Trophoblast cell (in vitro differentiated cells and primary cell): ENCODE results near the gene SAXO2.
"Not testable (repeated sequence)": the region's sequence is repeated elsewhere in the genome, so short reads cannot be mapped to it uniquely, and the experiment has no call there.

Experiments used
- DNase-seq, 2 donors: peaks; one replicate each; pipeline ENCODE4 v3.0.0-alpha.2; 2016
- H2AFZ ChIP-seq: 2 replicates; pipeline ENCODE4 v1.6.1; 2013; ENCODE audit warnings: low read length, moderate library complexity, mild to moderate bottlenecking; ENCODE audit not compliant: insufficient read depth, poor library complexity
- H2AK5ac ChIP-seq: 2 replicates; pipeline ENCODE4 v1.6.1; 2013; ENCODE audit warnings: mild to moderate bottlenecking, low read length
- H2BK120ac ChIP-seq: 2 replicates; pipeline ENCODE4 v1.6.1; 2013; ENCODE audit warnings: low read length, mild to moderate bottlenecking, moderate library complexity; ENCODE audit not compliant: insufficient read depth, poor library complexity
- H2BK12ac ChIP-seq: 2 replicates; pipeline ENCODE4 v1.6.1; 2013; ENCODE audit warnings: mild to moderate bottlenecking, low read length, moderate library complexity
- H2BK5ac ChIP-seq: 2 replicates; pipeline ENCODE4 v1.6.1; 2013; ENCODE audit warnings: low read length, low read depth, moderate library complexity, mild to moderate bottlenecking; ENCODE audit not compliant: poor library complexity
- H3K14ac ChIP-seq: 2 replicates; pipeline ENCODE4 v1.6.1; 2013; ENCODE audit warnings: mild to moderate bottlenecking, low read length
- H3K18ac ChIP-seq: 2 replicates; pipeline ENCODE4 v1.6.1; 2013; ENCODE audit warnings: mild to moderate bottlenecking, low read length
- H3K23ac ChIP-seq: 2 replicates; pipeline ENCODE4 v1.6.1; 2013; ENCODE audit warnings: low read length
- H3K27ac ChIP-seq: 2 replicates; pipeline ENCODE4 v1.5.1; 2013; ENCODE audit warnings: low read depth, mild to moderate bottlenecking, inconsistent platforms, low read length, moderate library complexity
- H3K27me3 ChIP-seq: 2 replicates; pipeline ENCODE4 v1.6.1; 2013; ENCODE audit warnings: inconsistent platforms, mild to moderate bottlenecking, low read length, moderate library complexity; ENCODE audit not compliant: insufficient read depth
- H3K36me3 ChIP-seq, 2 experiments: 1 replicate in 1 of 2; 2 replicates in 1 of 2; pipeline ENCODE4 v1.6.1; 2013; ENCODE audit warnings: low read length in 2 of 2, mild to moderate bottlenecking in 2 of 2, moderate library complexity in 1 of 2; ENCODE audit not compliant: insufficient read depth in 2 of 2, control insufficient read depth in 1 of 2
- H3K4ac ChIP-seq: 2 replicates; pipeline ENCODE4 v1.6.1; 2013; ENCODE audit warnings: low read depth, mild to moderate bottlenecking, low read length, moderate library complexity
- H3K4me1 ChIP-seq, 2 experiments: 1 replicate in 1 of 2; 2 replicates in 1 of 2; pipeline ENCODE4 v1.6.1; 2013; ENCODE audit warnings: low read length in 2 of 2, mild to moderate bottlenecking in 2 of 2, moderate library complexity in 1 of 2; ENCODE audit not compliant: insufficient read depth in 2 of 2, control insufficient read depth in 1 of 2
- H3K4me2 ChIP-seq: 2 replicates; pipeline ENCODE4 v1.6.1; 2013; ENCODE audit warnings: inconsistent platforms, mild to moderate bottlenecking, low read length, moderate library complexity
- H3K4me3 ChIP-seq: 2 replicates; pipeline ENCODE4 v1.5.1; 2013; ENCODE audit warnings: mild to moderate bottlenecking, low read depth, low read length, inconsistent platforms
- H3K79me1 ChIP-seq: one replicate; pipeline ENCODE4 v1.6.1; 2013; ENCODE audit warnings: low read length
- H3K79me2 ChIP-seq: 2 replicates; pipeline ENCODE4 v1.6.1; 2013; ENCODE audit warnings: low read length, mild to moderate bottlenecking; ENCODE audit not compliant: control insufficient read depth, insufficient read depth, poor library complexity
- H3K9ac ChIP-seq: 2 replicates; pipeline ENCODE4 v1.6.1; 2013; ENCODE audit warnings: mild to moderate bottlenecking, low read length
- H3K9me3 ChIP-seq: 2 replicates; pipeline ENCODE4 v1.6.1; 2013; ENCODE audit warnings: low read depth, mild to moderate bottlenecking, control low read depth, inconsistent platforms, low read length; ENCODE audit not compliant: insufficient read depth
- H4K12ac ChIP-seq: 2 replicates; pipeline ENCODE4 v1.6.1; 2013; ENCODE audit warnings: low read depth, mild to moderate bottlenecking, low read length, moderate library complexity
- H4K8ac ChIP-seq: 2 replicates; pipeline ENCODE4 v1.6.1; 2013; ENCODE audit warnings: low read depth, mild to moderate bottlenecking, low read length, moderate library complexity
- H4K91ac ChIP-seq: one replicate; pipeline ENCODE4 v1.6.1; 2013; ENCODE audit warnings: low read depth, mild to moderate bottlenecking, low read length, moderate library complexity
- WGBS: extraction: QIAGEN DNeasy Blood & Tissue Kit; methylation state at CpG from one replicate; pipeline ENCODE4 v1.1.7; 2013; ENCODE audit warnings: missing lambda C conversion rate; ENCODE audit not compliant: insufficient read length, insufficient coverage; ENCODE audit errors: extremely low coverage; 5-methylcytosine and 5-hydroxymethylcytosine counted together

Gene SAXO2

GRCh38 chr15:82286475-82286874, 23.9 kb downstream of the SAXO2 start:
- not testable (repeated sequence) for H4K8ac ChIP-seq, H3K79me2 ChIP-seq, H4K12ac ChIP-seq, H4K91ac ChIP-seq, H3K4me2 ChIP-seq, H3K23ac ChIP-seq, H3K4ac ChIP-seq, H3K79me1 ChIP-seq, H2AK5ac ChIP-seq, H3K36me3 ChIP-seq, DNase-seq, H2BK12ac ChIP-seq, H3K4me1 ChIP-seq, H2BK5ac ChIP-seq, H3K9me3 ChIP-seq, H3K14ac ChIP-seq, H3K9ac ChIP-seq, H3K27ac ChIP-seq, H3K4me3 ChIP-seq, H3K18ac ChIP-seq, H2AFZ ChIP-seq, H2BK120ac ChIP-seq, H3K27me3 ChIP-seq
- WGBS, result no CpG with 5 or more reads among the region's 4 CpGs

GRCh38 chr15:82288202-82288601, 25.6 kb downstream of the SAXO2 start:
- H3K23ac ChIP-seq, H2BK5ac ChIP-seq, H3K79me2 ChIP-seq, H3K4me3 ChIP-seq, H4K8ac ChIP-seq, H3K18ac ChIP-seq, H3K4me2 ChIP-seq, H3K9me3 ChIP-seq, H2BK12ac ChIP-seq, DNase-seq, H3K4ac ChIP-seq, H3K36me3 ChIP-seq, H4K12ac ChIP-seq, H3K27ac ChIP-seq, H3K9ac ChIP-seq, H3K79me1 ChIP-seq, H2AFZ ChIP-seq, H3K27me3 ChIP-seq, H2BK120ac ChIP-seq, H3K4me1 ChIP-seq, H3K14ac ChIP-seq, H2AK5ac ChIP-seq, H4K91ac ChIP-seq: not testable (repeated sequence)
- no CpG with 5 or more reads among the region's 2 CpGs for WGBS

- Histone ChIP-seq H3K14ac (no peak overlapping the region), H2BK12ac (no peak overlapping the region), H2BK5ac (no peak overlapping the region), H3K9me3 (no peaks in the 10 kb centered on the region), H3K4me3 (no peak overlapping the region), H3K79me1 (no peaks in the 10 kb centered on the region), H2BK120ac (no peak overlapping the region), H2AK5ac (no peak overlapping the region), H4K8ac (no peak overlapping the region), H3K9ac (no peak overlapping the region), H3K4ac (no peak overlapping the region), H3K27ac (no peak overlapping the region), H3K23ac (no peak overlapping the region), H3K4me2 (no peak overlapping the region), H4K91ac (no peak overlapping the region), H3K27me3 (no peaks in the 10 kb centered on the region), H3K36me3 (no peaks in the 10 kb centered on the region), H3K18ac (no peak overlapping the region), H3K79me2 (no peaks in the 10 kb centered on the region), H3K4me1 (no peaks in the 10 kb centered on the region), H4K12ac (no peak overlapping the region), H2AFZ (no peak overlapping the region)
- no CpG with 5 or more reads among the region's 5 CpGs for WGBS
- DNase-seq, result peak in 1 of 2 donors; percentile 8
Measured at GRCh38 chr15:82292271-82292670, 29.7 kb downstream of the SAXO2 start.

- Histone ChIP-seq H2BK12ac (no peak overlapping the region), H3K9me3 (no peaks in the 10 kb centered on the region), H2AK5ac (no peak overlapping the region), H4K91ac (no peak overlapping the region), H3K4ac (no peak overlapping the region), H3K4me2 (no peak overlapping the region), H3K4me1 (no peaks in the 10 kb centered on the region), H3K9ac (no peak overlapping the region), H2AFZ (no peak overlapping the region), H3K14ac (no peak overlapping the region), H3K4me3 (no peak overlapping the region), H3K18ac (no peak overlapping the region), H3K79me2 (no peaks in the 10 kb centered on the region), H4K8ac (no peak overlapping the region), H2BK5ac (no peak overlapping the region), H3K36me3 (no peaks in the 10 kb centered on the region), H3K27me3 (no peaks in the 10 kb centered on the region), H2BK120ac (no peak overlapping the region), H3K27ac (no peak overlapping the region), H4K12ac (no peak overlapping the region), H3K79me1 (no peaks in the 10 kb centered on the region), H3K23ac (no peak overlapping the region)
- WGBS, result no CpG with 5 or more reads among the region's 11 CpGs
- DNase-seq, result no peak
Measured at GRCh38 chr15:82294061-82294690, 31.6 kb downstream of the SAXO2 start.
